Stomach (tissue), 9 donors: ENCODE results near the gene GRIA4. TPM values are rescaled to one million over a fixed set of nuclear protein-coding genes. Genes with fewer than 3 reads are reported as not detected.

Experiments
- DNase-seq, 2 donors: peaks; one replicate each; pipeline versions ENCODE4 v3.0.0 to v3.0.0-alpha.2; 2013 to 2019
- H3K27ac ChIP-seq, 5 donors: fragments of 200-600 bp in 4 of 5; sonication (generic) in 4 of 5; one replicate each; pipeline ENCODE4 v1.5.1; 2013 to 2019; ENCODE audit warnings: mild to moderate bottlenecking in 1 of 5, moderate library complexity in 1 of 5
- H3K27me3 ChIP-seq, 3 donors: fragments of 200-600 bp; sonication (generic); one replicate each; pipeline ENCODE4 v1.5.1; 2017 to 2019; ENCODE audit warnings: mixed run types in 1 of 3
- H3K36me3 ChIP-seq, 4 donors: fragments of 200-600 bp; sonication (generic); 1 replicate in 3 of 4; 2 replicates in 1 of 4; pipeline ENCODE4 v1.5.1; 2016 to 2019
- H3K4me1 ChIP-seq, 4 donors: fragments of 200-600 bp; sonication (generic); one replicate each; pipeline ENCODE4 v1.5.1; 2016 to 2019
- H3K4me3 ChIP-seq, 4 donors: fragments of 200-600 bp; sonication (generic) in 3 of 4; one replicate each; pipeline ENCODE4 v1.5.1; 2016 to 2019; ENCODE audit warnings: mild to moderate bottlenecking in 1 of 4
- H3K9me3 ChIP-seq, 4 donors: fragments of 200-600 bp; sonication (generic); one replicate each; pipeline ENCODE4 v1.5.1; 2016 to 2019
- CTCF ChIP-seq, 7 experiments: fragments of 450-650 bp in 4 of 7; fragments of 200-600 bp in 3 of 7; sonication (generic) in 3 of 7; IDR thresholded peaks; one replicate each; pipeline ENCODE4 v1.5.1; 2016 to 2019; ENCODE audit warnings: antibody characterized with exemption in 7 of 7, control low read depth in 2 of 7, mild to moderate bottlenecking in 1 of 7
- EP300 ChIP-seq: sonication (generic); formaldehyde crosslinking; IDR thresholded peaks from one replicate; pipeline ENCODE4 v1.6.1; 2017; ENCODE audit warnings: antibody characterized with exemption
- POLR2A ChIP-seq, 4 donors: fragments of 450-650 bp; IDR thresholded peaks; one replicate each; pipeline ENCODE4 v1.6.1; 2016; ENCODE audit warnings: antibody characterized with exemption in 4 of 4, control low read depth in 2 of 4, mild to moderate bottlenecking in 1 of 4, moderate library complexity in 1 of 4
- POLR2AphosphoS5 ChIP-seq, 3 donors: sonication (generic); formaldehyde crosslinking; IDR thresholded peaks; one replicate each; pipeline ENCODE4 v1.6.1; 2016; ENCODE audit warnings: antibody characterized with exemption in 3 of 3
- WGBS, 5 donors: extraction: QIAGEN DNeasy Blood & Tissue Kit in 3 of 5; methylation state at CpG; one replicate each; pipeline versions ENCODE4 v1.1.5 to v1.1.7; 2013 to 2018; 5-methylcytosine and 5-hydroxymethylcytosine counted together
- intact Hi-C: fragments of 100-400 bp; cut with DNase I; formaldehyde crosslinking; loops from one replicate; pipeline ENCODE4 v1.15.1; 2023; ENCODE audit warnings: low total_unique reads
- polyA plus RNA-seq, 3 donors: library from polyadenylated mRNA; stranded (reverse); fragments of 200-250 nt; gene quantifications; one replicate each; pipeline ENCODE4 v1.2.3, GENCODE V29; 2013
- total RNA-seq, 5 donors: library from RNA; depleted of rRNA; stranded (reverse); fragments of >200 nt; gene quantifications; one replicate each; pipeline versions ENCODE4 v1.1.0 to v1.2.3, GENCODE V29; 2014 to 2016
- donor health status: healthy with polysubstance abuse.
- donor health status: Bipolar disorder and iron deficiency.
- donor health status: healthy.

GRIA4 gene
- total and polyA plus RNA-seq, 8 donors: under 0.01 to 5.9 (median 2.0) TPM; not detected in 1

- WGBS, 5 donors: 80 to 90% (median 89%) methylated on average over 2 of the region's 2 CpGs
- Histone ChIP-seq H3K4me3 (no peak overlapping the region), H3K4me1 (no peaks in the 10 kb centered on the region), H3K27ac (no peak overlapping the region), H3K27me3 (no peaks in the 10 kb centered on the region), H3K9me3 (no peaks in the 10 kb centered on the region), H3K36me3 (no peaks in the 10 kb centered on the region)
- DNase-seq: no peak
- intact Hi-C loops: no loop called here
- TF ChIP-seq POLR2A (IDR thresholded peaks at IDR 0.05): no peak
- no peak for TF ChIP-seq EP300
- no peak for TF ChIP-seq POLR2AphosphoS5 (IDR thresholded peaks at IDR 0.05)
- no peak for TF ChIP-seq CTCF (IDR thresholded peaks at IDR 0.05)
Observed at GRCh38 chr11:105618343-105618955, 8.6 kb downstream of the GRIA4 start.

GRCh38 chr11:105619556-105619955 is 9.7 kb downstream of the GRIA4 start:
- no peak overlapping the region for H3K27ac ChIP-seq
- no peaks in the 10 kb centered on the region for H3K36me3 ChIP-seq
- no peaks in the 10 kb centered on the region for H3K9me3 ChIP-seq
- no peak overlapping the region for H3K4me3 ChIP-seq
- DNase-seq: no peak
- no peaks in the 10 kb centered on the region for H3K27me3 ChIP-seq
- TF ChIP-seq EP300: no peak
- TF ChIP-seq CTCF (IDR thresholded peaks at IDR 0.05): no peak
- TF ChIP-seq POLR2A (IDR thresholded peaks at IDR 0.05): no peak
- TF ChIP-seq POLR2AphosphoS5 (IDR thresholded peaks at IDR 0.05): no peak
- no peaks in the 10 kb centered on the region for H3K4me1 ChIP-seq
- intact Hi-C loops: no loop called here

GRCh38 chr11:105622016-105622415 is 12.1 kb downstream of the GRIA4 start:
- H3K27me3 ChIP-seq: no peaks in the 10 kb centered on the region
- intact Hi-C loops: no loop called here

GRCh38 chr11:105632316-105632715 is 22.4 kb downstream of the GRIA4 start:
- no peak overlapping the region for H3K4me3 ChIP-seq
- TF ChIP-seq EP300: no peak
- TF ChIP-seq CTCF (IDR thresholded peaks at IDR 0.05): no peak
- TF ChIP-seq POLR2AphosphoS5 (IDR thresholded peaks at IDR 0.05): no peak
- no peak for TF ChIP-seq POLR2A (IDR thresholded peaks at IDR 0.05)
- no peaks in the 10 kb centered on the region for H3K36me3 ChIP-seq
- no peaks in the 10 kb centered on the region for H3K9me3 ChIP-seq
- H3K27ac ChIP-seq: no peak overlapping the region
- H3K27me3 ChIP-seq: no peaks in the 10 kb centered on the region
- intact Hi-C loops: no loop called here
- H3K4me1 ChIP-seq: no peaks in the 10 kb centered on the region
- DNase-seq: no peak

More at GRCh38 chr11:105622016-105622415, 12.1 kb downstream of the GRIA4 start:
- no peak for TF ChIP-seq POLR2A (IDR thresholded peaks at IDR 0.05)
- no peak for TF ChIP-seq EP300
- no peak for TF ChIP-seq CTCF (IDR thresholded peaks at IDR 0.05)
- no peak for TF ChIP-seq POLR2AphosphoS5 (IDR thresholded peaks at IDR 0.05)
- no peaks in the 10 kb centered on the region for H3K36me3 ChIP-seq
- 41 to 52% (median 46%) methylated on average over 2 of the region's 2 CpGs for WGBS, 5 donors
- H3K27ac ChIP-seq: no peak overlapping the region
- H3K9me3 ChIP-seq: no peaks in the 10 kb centered on the region
- no peak overlapping the region for H3K4me3 ChIP-seq
- H3K4me1 ChIP-seq: no peaks in the 10 kb centered on the region
- DNase-seq: no peak
